ENCODE results near the gene APC.

Gene APC

DNA sequence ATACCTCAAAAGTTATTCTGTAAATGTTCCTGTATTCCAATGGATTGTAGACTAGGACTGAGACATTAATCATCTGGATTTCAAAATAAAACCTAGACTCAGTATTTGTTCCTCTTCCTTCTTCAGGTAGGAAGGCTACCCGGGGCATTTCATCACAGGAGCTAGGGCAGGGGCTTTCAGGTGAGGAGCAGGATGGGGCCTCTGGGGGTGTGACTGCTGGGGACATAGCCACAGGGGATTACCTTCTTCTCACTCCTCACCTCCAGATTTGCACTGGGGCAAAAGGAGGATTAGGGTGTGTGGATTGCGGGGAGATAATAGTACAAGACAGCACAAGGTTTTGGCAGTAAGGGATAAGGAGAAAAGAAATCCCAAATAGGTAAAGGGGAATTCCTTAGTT is 85.5 kb downstream of the APC start:
- TF ChIP-seq, protein P1, sequence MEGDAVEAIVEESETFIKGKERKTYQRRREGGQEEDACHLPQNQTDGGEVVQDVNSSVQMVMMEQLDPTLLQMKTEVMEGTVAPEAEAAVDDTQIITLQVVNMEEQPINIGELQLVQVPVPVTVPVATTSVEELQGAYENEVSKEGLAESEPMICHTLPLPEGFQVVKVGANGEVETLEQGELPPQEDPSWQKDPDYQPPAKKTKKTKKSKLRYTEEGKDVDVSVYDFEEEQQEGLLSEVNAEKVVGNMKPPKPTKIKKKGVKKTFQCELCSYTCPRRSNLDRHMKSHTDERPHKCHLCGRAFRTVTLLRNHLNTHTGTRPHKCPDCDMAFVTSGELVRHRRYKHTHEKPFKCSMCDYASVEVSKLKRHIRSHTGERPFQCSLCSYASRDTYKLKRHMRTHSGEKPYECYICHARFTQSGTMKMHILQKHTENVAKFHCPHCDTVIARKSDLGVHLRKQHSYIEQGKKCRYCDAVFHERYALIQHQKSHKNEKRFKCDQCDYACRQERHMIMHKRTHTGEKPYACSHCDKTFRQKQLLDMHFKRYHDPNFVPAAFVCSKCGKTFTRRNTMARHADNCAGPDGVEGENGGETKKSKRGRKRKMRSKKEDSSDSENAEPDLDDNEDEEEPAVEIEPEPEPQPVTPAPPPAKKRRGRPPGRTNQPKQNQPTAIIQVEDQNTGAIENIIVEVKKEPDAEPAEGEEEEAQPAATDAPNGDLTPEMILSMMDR (IDR thresholded peaks at IDR 0.05), result no peak
- H3K36me3 ChIP-seq, result peaks cover 39 to 68% (median 65%) of the 10 kb centered on the region in 3 donors
- no peak for DNase-seq
- no peak overlapping the region for H3K4me3 ChIP-seq
- no peaks in the 10 kb centered on the region for H3K27me3 ChIP-seq
- intact Hi-C loops (cut with DNase I; ENCODE audit: low total_unique reads), result no loop called here
- H3K9me3 ChIP-seq, result no peaks in the 10 kb centered on the region
- H3K4me1 ChIP-seq, result no peaks in the 10 kb centered on the region
- no peak overlapping the region for H3K27ac ChIP-seq

DNA sequence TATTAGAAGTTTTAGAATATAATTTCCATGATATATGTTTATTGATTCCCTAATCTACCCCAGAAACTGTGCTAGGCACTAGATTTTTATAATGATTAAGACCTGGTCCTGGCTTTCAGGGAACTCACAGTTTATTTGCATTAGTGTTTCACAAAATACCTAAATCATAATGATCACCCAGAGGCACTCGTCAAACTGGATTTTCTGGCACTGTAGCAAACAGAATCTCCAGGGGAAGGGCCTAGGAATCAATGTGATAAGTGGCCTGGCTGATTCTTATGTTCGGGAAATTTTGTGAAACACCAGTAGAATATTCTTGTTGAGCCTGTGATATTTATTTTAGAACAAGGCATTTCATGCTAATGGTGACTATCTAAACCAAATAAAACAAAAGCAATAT is 86.0 kb downstream of the APC start:
- Histone ChIP-seq H3K9me3 (no peaks in the 10 kb centered on the region), H3K27ac (no peak overlapping the region), H3K4me3 (no peak overlapping the region), H3K27me3 (no peaks in the 10 kb centered on the region), H3K36me3 (peaks cover 44 to 73% (median 70%) of the 10 kb centered on the region in 3 donors), H3K4me1 (no peaks in the 10 kb centered on the region)
- intact Hi-C loops (cut with DNase I; ENCODE audit: low total_unique reads), result no loop called here
- TF ChIP-seq, protein P1 (IDR thresholded peaks at IDR 0.05), result no peak
- no peak for DNase-seq

GRCh38 chr5:112824197-112824596 is 86.5 kb downstream of the APC start:
- Histone ChIP-seq H3K27me3 (no peaks in the 10 kb centered on the region), H3K4me3 (no peak overlapping the region), H3K4me1 (no peaks in the 10 kb centered on the region), H3K9me3 (no peaks in the 10 kb centered on the region), H3K27ac (no peak overlapping the region), H3K36me3 (peaks cover 44 to 74% (median 70%) of the 10 kb centered on the region in 3 donors)
- TF ChIP-seq, protein P1 (IDR thresholded peaks at IDR 0.05), result no peak
- DNase-seq, result no peak
- intact Hi-C loops (cut with DNase I; ENCODE audit: low total_unique reads), result no loop called here

- intact Hi-C loops (cut with DNase I; ENCODE audit: low total_unique reads), result no loop called here
- TF ChIP-seq, protein P1 (IDR thresholded peaks at IDR 0.05), result no peak
- Histone ChIP-seq H3K27me3 (no peaks in the 10 kb centered on the region), H3K4me3 (no peak overlapping the region), H3K36me3 (peaks cover 41 to 66% (median 62%) of the 10 kb centered on the region in 3 donors), H3K27ac (no peak overlapping the region), H3K9me3 (no peaks in the 10 kb centered on the region), H3K4me1 (no peaks in the 10 kb centered on the region)
- DNase-seq, result no peak
Measured at GRCh38 chr5:112830378-112830777, 92.7 kb downstream of the APC start.

DNA sequence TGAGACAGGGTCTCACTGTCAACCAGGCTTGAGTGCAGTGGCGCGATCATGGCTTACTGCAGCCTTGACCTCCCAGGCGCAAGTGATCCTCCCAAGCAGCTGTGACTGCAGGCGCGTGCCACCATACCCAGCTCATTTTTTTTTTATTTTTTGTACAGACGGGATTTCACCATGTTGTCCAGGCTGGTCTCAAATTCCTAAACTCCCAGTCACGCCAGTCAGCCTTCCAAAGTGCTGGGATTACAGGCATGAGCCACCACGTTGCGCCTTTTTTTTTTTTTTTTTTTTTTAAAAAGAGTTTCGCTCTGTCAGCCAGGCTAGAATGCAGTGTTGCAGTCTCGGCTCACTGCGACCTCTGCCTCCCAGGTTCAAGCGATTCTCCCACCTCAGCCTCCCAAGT is 96.3 kb downstream of the APC start:
- TF ChIP-seq, protein P1 (IDR thresholded peaks at IDR 0.05), result no peak

GRCh38 chr5:112844489-112844888 is 106.8 kb downstream of the APC start:
- peaks cover 0 to 5% (median 0%) of the 10 kb centered on the region in 4 donors for H3K4me1 ChIP-seq
- intact Hi-C loops (cut with DNase I; ENCODE audit: low total_unique reads), result no loop called here

More for the DNA sequence above, 96.3 kb downstream of the APC start:
- intact Hi-C loops (cut with DNase I; ENCODE audit: low total_unique reads), result no loop called here
- Histone ChIP-seq H3K4me1 (no peaks in the 10 kb centered on the region), H3K27me3 (no peaks in the 10 kb centered on the region), H3K9me3 (no peaks in the 10 kb centered on the region), H3K36me3 (peaks cover 49 to 72% (median 60%) of the 10 kb centered on the region in 3 donors), H3K4me3 (no peak overlapping the region), H3K27ac (no peak overlapping the region)
- DNase-seq, result no peak

More at GRCh38 chr5:112844489-112844888, 106.8 kb downstream of the APC start:
- Histone ChIP-seq H3K9me3 (no peaks in the 10 kb centered on the region), H3K27ac (no peak overlapping the region), H3K27me3 (no peaks in the 10 kb centered on the region), H3K4me3 (no peak overlapping the region), H3K36me3 (no peaks in the 10 kb centered on the region)
- TF ChIP-seq, protein P1 (IDR thresholded peaks at IDR 0.05), result no peak
- no peak for DNase-seq

All from tibial artery (tissue), 4 donors.